VCaP (cell line): ENCODE measurements around the gene PAX5.

ENCODE experiments used
- H3K27ac ChIP-seq: fragments of 450-650 bp; 2 replicates; pipeline ENCODE4 v1.5.1; 2017
- TF ChIP-seq, protein P1 (sequence below): fragments of 450-650 bp; conservative IDR thresholded peaks from 2 replicates; pipeline ENCODE4 v1.5.1; 2017; ENCODE audit warnings: mild to moderate bottlenecking, moderate library complexity

The PAX5 gene

DNA sequence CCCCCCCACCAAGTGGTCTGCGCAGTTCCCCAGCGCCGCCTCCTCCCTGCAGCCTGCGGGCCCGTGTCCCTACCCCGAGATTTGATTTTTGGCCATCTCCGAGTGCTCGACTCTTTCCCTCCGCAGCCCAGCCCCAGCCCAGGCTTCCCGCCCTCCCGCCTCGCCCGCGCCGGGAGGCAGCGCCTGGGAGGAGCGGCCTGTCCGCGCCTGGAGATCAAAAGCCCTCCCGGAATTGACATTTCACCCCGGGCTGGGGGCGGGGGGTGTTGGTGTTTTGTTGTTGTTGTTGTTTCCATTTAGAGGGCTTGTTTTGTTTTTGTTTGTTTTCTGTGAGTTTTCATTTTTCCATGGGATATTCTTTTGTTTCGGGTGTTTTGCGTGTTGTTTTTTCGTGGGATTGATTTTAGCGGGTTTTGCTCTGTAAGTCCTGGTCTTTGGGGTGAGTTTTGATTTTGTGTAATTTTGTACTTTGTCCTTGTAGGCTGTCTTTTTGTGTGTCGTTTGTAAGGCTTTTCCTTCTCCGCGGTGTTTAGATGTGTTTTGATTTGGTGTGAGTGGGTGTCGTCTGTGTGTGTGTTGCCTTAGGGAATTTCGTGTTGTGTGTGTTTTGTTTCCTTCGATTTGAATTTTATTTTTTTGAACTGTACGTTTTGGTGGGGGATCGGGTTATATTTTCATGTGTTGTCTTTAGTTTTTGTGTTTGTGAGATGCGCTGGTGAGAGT is 1.7 kb upstream of the PAX5 start:
- TF ChIP-seq, protein P1, sequence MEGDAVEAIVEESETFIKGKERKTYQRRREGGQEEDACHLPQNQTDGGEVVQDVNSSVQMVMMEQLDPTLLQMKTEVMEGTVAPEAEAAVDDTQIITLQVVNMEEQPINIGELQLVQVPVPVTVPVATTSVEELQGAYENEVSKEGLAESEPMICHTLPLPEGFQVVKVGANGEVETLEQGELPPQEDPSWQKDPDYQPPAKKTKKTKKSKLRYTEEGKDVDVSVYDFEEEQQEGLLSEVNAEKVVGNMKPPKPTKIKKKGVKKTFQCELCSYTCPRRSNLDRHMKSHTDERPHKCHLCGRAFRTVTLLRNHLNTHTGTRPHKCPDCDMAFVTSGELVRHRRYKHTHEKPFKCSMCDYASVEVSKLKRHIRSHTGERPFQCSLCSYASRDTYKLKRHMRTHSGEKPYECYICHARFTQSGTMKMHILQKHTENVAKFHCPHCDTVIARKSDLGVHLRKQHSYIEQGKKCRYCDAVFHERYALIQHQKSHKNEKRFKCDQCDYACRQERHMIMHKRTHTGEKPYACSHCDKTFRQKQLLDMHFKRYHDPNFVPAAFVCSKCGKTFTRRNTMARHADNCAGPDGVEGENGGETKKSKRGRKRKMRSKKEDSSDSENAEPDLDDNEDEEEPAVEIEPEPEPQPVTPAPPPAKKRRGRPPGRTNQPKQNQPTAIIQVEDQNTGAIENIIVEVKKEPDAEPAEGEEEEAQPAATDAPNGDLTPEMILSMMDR, result no peak
- H3K27ac ChIP-seq, result peak overlapping the region; percentile 94

DNA sequence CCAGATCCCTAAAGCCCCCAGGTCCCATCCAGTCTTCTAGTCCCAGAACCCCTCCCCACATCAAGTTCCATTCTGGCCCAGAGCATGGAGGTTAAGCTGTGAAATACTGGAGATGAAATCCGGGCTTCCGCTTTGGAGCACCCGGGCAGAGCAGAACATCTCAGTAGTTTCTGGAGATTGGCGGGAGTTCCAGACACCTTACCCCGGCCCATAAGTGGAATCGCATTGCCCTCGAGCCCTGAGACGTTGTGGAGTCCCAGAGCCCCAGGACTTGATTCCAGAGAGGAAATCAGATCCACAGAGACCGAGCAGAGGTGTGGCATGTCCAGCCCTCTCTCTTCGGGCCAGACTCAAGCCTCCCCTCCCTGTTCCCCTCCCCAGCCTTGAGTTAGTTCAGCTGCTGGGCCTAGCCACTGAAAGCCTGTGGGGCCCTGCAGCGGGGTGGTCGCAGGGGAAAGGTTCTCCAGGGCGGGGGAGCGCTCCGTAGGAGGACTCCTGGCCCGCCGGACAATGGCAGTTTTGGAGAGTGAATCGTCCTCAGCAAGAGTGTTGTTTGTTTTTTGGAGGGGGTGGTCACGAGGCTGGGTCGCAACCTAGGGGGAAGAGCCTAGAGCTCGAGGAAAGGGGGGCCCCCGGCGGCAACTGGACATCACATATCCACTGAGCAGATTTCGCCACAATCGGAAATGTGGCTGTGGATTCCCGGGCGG is 1.0 kb upstream of the PAX5 start:
- TF ChIP-seq, protein P1, result peak; percentile 50
- peak overlapping the region; percentile 94 for H3K27ac ChIP-seq

DNA sequence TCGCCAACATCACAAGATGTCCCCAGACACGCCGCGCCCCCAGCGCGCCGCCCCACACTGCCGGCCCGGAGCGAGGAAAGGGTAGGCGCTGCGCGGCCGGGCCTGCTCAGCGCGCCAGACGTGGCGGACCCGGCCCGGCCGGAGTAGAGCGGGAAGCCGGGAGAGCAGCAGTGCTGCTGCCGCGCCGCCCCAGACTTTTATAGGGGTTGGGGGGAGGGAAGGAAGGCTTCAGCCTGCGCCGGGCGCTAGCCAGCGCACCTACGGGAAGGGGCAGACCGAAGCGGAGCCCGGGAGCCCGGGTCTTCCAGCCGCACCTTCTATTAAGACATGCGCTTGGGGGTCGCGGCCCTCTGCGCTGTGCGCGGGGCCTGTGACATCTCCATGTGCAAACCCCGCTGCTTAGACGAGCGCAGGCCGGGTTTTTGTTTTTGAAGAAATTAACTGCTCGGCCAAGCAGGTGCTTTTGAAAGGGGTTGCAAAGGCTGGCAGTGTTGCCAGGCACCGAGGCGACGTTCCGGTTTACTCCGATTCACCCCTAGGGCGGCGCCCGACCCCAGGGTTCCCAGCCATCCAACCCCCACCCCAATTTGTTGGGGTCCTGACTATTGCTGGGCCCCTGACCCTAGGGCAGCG is 353 bp upstream of the PAX5 start:
- TF ChIP-seq, protein P1, result peak; percentile 82
- peak overlapping the region; percentile 94 for H3K27ac ChIP-seq

DNA sequence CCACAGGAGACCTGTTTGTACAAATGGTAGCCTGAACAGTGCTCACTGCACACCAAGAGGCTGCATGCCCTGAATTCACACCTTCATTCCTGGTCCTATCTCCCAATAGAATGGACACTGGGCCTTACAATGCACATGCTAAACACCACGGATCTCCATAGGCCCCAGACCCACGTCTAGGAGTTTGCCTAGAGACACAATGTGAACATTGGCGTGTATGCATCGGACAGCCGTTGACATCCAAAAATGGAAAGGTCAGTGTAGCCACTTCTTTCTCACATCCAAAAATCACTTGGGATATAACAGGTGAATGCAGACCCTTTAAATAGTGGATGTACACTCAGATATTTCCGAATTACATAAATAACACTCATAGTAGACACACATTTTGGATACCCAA is 927 bp downstream of the PAX5 start:
- TF ChIP-seq, protein P1, result no peak
- peak overlapping the region; percentile 94 for H3K27ac ChIP-seq

DNA sequence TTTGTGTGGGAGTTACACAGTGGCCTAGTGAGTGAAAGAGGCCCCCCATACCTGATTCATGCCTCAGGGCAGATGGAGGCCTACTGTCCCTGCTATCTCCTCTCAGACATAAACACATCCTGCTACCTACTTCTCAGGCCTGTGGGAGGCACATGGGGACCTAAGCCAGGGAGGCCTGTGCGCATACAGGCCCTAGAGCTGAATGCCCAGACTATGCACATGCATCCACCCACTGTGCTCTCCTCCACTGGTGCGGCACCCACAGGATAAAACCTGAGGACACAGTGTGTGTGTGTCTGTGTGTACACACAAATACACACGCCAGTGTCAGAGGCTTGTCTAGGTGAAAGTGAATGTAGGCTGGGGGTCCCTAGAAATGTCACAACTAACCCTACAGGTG is 1.4 kb downstream of the PAX5 start:
- H3K27ac ChIP-seq, result peak overlapping the region; percentile 94
- TF ChIP-seq, protein P1, result no peak

DNA sequence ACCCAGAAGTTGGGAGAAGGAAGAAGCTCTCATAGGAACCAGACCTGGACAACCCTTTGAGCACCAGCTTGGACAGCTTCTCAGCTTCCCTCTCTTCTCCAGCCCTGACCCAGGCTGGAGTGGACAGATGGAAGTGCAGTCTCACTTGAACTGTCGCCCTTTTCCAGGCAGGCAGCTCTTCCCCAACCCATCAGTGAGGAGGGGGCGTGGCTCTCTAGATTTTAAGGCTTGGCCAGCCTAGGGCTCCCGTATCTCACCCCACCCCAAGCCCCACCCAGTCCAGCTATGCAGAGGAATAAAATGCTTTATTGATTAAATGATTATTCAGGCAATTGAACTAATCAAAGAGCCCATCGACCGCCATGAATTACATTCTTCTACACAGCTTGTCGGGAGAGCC is 2.2 kb downstream of the PAX5 start:
- H3K27ac ChIP-seq, result no peak overlapping the region
- TF ChIP-seq, protein P1, result no peak

DNA sequence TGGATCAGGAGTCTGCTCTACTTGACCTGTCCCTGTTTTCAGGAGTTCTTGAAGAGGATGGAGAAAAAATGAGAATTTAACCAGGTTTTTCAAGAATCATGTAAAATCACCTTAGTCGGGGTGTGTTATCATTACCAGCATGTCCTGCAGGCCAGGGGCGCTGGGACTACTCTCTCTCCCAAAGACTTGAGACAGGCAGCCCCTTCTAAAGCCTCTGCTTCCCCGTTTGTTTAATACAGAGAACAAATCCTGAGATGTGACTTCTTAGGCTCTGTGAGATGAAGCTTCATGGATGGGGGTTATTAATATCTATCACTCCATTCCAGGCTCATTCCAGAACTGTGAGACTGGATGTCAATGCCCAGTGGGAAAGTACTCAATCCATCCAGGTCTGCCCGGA is 3.0 kb downstream of the PAX5 start:
- TF ChIP-seq, protein P1, result no peak
- H3K27ac ChIP-seq, result no peak overlapping the region
